GM18502 (cell line): ENCODE results near the gene RBM34.
"Not testable (repeated sequence)": the region's sequence is repeated elsewhere in the genome, so short reads cannot be mapped to it uniquely, and the experiment has no call there.

Experiments used
- ATAC-seq: cut with Tn5 transposase; IDR thresholded peaks from one replicate; pipeline ENCODE4 v1.9.1; 2021; ENCODE audit warnings: mild to moderate bottlenecking; ENCODE audit not compliant: unreplicated experiment, poor library complexity

The RBM34 gene

DNA sequence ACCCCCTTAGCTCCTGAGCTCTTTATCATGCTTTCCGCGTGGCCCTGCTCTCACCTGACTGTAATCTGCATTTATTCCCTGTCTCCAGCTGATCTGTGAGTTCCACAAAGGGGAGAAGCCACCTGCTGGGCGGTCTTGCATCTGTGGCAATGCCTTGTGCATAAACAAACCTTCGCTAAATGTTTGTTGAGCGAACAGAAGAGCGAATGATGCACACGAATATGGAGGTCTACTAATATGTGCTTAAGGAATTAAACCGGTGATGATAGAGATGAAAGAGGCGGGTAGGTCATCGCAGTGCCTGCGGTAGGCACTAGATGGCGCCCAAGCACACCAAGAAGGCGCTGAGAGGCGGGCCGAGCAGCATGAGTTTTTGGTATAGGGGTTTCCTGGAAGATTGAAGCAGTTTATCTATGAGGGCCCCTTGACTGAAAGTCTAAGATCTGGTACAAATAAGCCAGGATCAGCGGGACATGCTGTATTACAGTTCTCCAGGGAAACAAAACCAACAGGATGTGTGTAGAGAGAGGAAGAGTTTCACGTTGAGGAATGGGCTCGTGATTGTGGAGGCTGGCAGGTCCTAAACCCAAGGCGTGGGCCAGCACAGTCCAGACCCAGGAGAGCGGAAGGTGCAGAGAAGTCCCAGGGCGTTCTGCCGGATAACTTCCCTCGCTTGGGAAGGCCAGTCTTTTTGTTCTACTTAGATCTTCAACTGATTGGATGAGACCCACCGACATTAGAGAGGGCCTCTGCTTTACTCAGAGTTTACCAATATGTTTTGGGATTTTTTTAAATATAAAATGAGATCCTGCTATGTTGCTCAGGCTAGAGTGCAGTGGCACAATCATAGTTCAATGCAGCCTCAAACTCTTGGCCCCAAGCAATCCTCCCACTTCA lies 67.1 kb downstream of the RBM34 start:
- ATAC-seq = no peak

- no peak for ATAC-seq
Measured at GRCh38 chr1:235093013-235093695, 67.9 kb downstream of the RBM34 start.

GRCh38 chr1:235092415-235092814 lies 68.6 kb downstream of the RBM34 start:
- not testable (repeated sequence) for ATAC-seq

DNA sequence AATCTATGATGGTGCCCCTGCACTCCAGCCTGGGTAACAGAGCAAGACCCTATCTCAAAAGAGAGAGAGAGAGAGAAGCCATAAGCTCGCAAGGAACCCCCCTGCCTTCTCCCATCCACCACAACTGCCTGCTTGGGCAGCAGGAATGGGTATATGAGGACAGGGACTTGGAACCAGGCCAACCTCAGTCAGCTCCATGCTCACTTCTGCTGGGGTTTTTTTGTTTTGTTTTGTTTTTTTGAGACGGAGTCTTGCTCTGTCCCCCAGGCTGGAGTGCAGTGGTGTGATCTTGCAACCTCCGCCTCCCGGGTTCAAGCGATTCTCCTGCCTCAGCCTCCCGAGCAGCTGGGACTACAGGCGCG lies 69.0 kb downstream of the RBM34 start:
- ATAC-seq = not testable (repeated sequence)

GRCh38 chr1:235091319-235092044 lies 69.6 kb downstream of the RBM34 start:
- ATAC-seq = not testable (repeated sequence)

GRCh38 chr1:235090406-235091069 lies 70.5 kb downstream of the RBM34 start:
- no peak for ATAC-seq

GRCh38 chr1:235088907-235089306 lies 72.1 kb downstream of the RBM34 start:
- no peak for ATAC-seq

GRCh38 chr1:235088430-235088829 lies 72.6 kb downstream of the RBM34 start:
- no peak for ATAC-seq

DNA sequence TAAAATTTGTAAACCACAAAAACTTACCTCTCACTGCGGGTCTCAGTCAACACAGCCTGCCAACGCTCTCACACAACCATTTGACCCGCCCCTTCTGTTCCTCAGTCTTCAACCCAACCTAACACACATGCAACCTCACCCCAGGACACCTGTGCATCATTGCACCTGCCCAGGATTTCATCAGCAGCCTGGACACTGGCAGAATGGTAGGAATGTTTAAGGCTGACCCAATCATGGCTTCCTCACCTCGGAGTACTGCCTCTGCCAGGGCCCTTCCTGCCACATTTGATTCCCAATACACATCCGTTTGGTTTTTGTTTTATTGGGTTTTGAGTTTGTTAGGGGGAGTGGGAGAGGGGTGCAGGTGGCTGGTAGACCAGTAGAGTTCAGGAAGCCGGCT lies 73.1 kb downstream of the RBM34 start:
- no peak for ATAC-seq

DNA sequence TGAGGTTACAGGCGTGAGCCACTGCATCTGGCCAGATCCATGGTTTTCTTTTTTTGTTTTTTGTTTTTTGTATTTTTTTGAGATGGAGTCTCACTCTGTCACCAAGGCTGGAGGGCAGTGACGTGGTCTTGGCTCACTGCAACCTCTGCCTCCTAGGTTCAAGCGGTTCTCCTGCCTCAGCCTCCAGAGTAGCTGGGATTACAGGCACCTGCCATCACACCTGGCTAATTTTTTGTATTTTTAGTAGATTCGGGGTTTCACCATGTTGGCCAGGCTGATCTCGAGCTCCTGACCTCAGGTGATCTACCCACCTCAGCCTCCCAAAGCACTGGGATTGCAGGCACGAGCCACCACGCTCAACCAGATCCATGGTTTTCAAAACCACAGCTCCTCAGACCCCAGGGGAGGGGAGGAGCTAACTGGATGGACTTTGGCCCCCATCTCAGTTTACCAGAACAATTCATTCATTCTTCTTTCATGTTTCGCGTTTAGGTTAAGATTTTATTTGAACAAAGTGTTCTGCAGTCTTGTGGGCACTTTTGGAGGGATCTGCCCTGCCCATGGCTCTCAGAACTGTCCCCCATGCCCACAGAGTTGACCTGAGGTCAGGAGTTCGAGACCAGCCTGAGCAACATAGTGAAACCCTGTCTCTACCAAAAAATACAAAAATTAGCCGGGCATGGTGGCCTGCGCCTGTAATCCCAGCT lies 75.5 kb downstream of the RBM34 start:
- not testable (repeated sequence) for ATAC-seq
